Measurements from ENCODE around the gene EDN1.

Gene EDN1

GRCh38 chr6:12324099-12324498, 33.9 kb downstream of the EDN1 start:
- TF ChIP-seq, protein P1, sequence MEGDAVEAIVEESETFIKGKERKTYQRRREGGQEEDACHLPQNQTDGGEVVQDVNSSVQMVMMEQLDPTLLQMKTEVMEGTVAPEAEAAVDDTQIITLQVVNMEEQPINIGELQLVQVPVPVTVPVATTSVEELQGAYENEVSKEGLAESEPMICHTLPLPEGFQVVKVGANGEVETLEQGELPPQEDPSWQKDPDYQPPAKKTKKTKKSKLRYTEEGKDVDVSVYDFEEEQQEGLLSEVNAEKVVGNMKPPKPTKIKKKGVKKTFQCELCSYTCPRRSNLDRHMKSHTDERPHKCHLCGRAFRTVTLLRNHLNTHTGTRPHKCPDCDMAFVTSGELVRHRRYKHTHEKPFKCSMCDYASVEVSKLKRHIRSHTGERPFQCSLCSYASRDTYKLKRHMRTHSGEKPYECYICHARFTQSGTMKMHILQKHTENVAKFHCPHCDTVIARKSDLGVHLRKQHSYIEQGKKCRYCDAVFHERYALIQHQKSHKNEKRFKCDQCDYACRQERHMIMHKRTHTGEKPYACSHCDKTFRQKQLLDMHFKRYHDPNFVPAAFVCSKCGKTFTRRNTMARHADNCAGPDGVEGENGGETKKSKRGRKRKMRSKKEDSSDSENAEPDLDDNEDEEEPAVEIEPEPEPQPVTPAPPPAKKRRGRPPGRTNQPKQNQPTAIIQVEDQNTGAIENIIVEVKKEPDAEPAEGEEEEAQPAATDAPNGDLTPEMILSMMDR (IDR thresholded peaks at IDR 0.05; ENCODE audit: low read length, missing control alignments) = no peak
- H3K4me3 ChIP-seq (replicated peaks; ENCODE audit: low read depth, low read length) = no peak overlapping the region
- DNase-seq (ENCODE audit: low read depth) = peak; percentile 81

DNA sequence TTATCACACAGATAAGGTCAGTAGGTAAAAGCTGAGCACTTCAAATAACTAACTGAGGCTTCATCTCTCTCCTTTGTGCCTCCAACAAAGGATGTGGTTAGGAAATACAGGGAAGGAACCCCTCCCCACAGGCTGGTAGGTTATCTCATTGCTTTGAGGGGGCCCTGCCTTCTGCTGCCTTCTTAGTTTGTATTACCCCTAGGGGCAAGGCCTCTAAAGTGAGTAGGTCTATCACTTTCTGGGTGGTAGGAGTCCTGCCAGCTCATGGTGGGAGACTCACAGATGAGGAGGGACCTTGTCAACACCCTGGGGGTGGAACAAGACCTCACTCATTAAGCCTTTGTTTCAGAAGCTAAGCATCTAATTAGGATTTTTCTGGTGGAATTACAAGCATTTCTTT, 34.6 kb downstream of the EDN1 start:
- H3K4me3 ChIP-seq (replicated peaks; ENCODE audit: low read depth, low read length) = no peak overlapping the region
- no peak for DNase-seq (ENCODE audit: low read depth)
- TF ChIP-seq, protein P1 (IDR thresholded peaks at IDR 0.05; ENCODE audit: low read length, missing control alignments) = no peak

GRCh38 chr6:12325872-12326271, 35.7 kb downstream of the EDN1 start:
- TF ChIP-seq, protein P1 (IDR thresholded peaks at IDR 0.05; ENCODE audit: low read length, missing control alignments) = no peak
- H3K4me3 ChIP-seq (replicated peaks; ENCODE audit: low read depth, low read length) = no peak overlapping the region
- DNase-seq (ENCODE audit: low read depth) = no peak

DNA sequence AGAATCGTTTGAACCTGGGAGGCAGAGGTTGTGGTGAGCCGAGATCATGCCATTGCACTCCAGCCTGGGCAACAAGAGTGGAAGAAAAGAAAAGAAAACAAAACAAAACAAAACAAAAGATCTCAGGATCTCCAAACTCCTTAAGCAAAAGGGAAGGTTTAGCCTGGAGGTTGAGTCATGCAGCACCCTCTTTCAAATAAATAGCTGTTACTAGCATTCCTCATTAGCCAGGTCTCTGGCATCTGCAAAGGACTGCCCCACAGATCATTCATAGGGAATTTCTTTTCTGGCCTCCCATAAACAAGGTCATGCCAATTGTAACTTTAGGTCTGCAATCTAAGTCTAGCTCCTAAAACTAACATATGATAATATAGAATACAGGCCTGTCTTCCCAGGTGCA, 37.2 kb downstream of the EDN1 start:
- H3K4me3 ChIP-seq (replicated peaks; ENCODE audit: low read depth, low read length) = no peak overlapping the region
- TF ChIP-seq, protein P1 (IDR thresholded peaks at IDR 0.05; ENCODE audit: low read length, missing control alignments) = no peak
- DNase-seq (ENCODE audit: low read depth) = no peak

GRCh38 chr6:12327988-12328387, 37.8 kb downstream of the EDN1 start:
- DNase-seq (ENCODE audit: low read depth) = no peak
- H3K4me3 ChIP-seq (replicated peaks; ENCODE audit: low read depth, low read length) = no peak overlapping the region
- TF ChIP-seq, protein P1 (IDR thresholded peaks at IDR 0.05; ENCODE audit: low read length, missing control alignments) = no peak

GRCh38 chr6:12328701-12329100, 38.5 kb downstream of the EDN1 start:
- no peak overlapping the region for H3K4me3 ChIP-seq (replicated peaks; ENCODE audit: low read depth, low read length)
- TF ChIP-seq, protein P1 (IDR thresholded peaks at IDR 0.05; ENCODE audit: low read length, missing control alignments) = no peak
- no peak for DNase-seq (ENCODE audit: low read depth)

DNA sequence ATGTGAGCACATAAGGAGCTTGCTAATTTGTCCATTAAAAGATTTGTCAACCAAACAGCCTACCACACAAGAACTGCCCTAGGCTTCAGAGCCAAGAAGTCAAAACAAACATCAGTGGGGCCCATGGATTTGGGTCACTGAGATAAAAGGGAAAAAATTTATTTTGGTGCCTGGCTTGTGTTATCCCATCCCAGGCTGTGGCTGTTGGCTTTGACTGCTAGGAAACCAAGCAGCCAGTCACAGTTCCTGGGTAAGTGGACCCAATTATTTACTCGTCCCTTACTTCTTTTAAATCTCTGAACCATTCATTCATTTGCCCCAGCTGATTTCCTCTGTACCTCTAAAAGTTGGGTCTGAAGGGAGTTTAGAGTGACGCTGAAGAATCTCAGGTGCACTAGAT, 41.3 kb downstream of the EDN1 start:
- DNase-seq (ENCODE audit: low read depth) = no peak
- H3K4me3 ChIP-seq (replicated peaks; ENCODE audit: low read depth, low read length) = no peak overlapping the region
- TF ChIP-seq, protein P1 (IDR thresholded peaks at IDR 0.05; ENCODE audit: low read length, missing control alignments) = no peak

Data from fibroblast of pulmonary artery (primary cell).